Esophagus squamous epithelium (tissue), 5 donors: ENCODE data around the gene SMOC2. TPM values are rescaled to one million over a fixed set of nuclear protein-coding genes. Genes with fewer than 3 reads are reported as not detected.

Source experiments
- DNase-seq: peaks from one replicate; lab custom pipeline; 2025; lab: John Stamatoyannopoulos, UW
- H3K27ac ChIP-seq, 4 donors: fragments of 200-600 bp; sonication (generic); one replicate each; pipeline ENCODE4 v1.5.1; 2016 to 2019; ENCODE audit warnings: mild to moderate bottlenecking in 1 of 4
- H3K27me3 ChIP-seq, 4 donors: fragments of 200-600 bp; sonication (generic); 1 replicate in 3 of 4; 2 replicates in 1 of 4; pipeline versions ENCODE4 v1.5.1 to v1.6.0; 2017 to 2021; ENCODE audit warnings: antibody characterized with exemption in 1 of 4
- H3K36me3 ChIP-seq, 3 donors: fragments of 200-600 bp; sonication (generic); one replicate each; pipeline ENCODE4 v1.5.1; 2016 to 2019
- H3K4me1 ChIP-seq, 3 donors: fragments of 200-600 bp; sonication (generic); one replicate each; pipeline ENCODE4 v1.5.1; 2017 to 2019
- H3K4me3 ChIP-seq, 4 donors: fragments of 200-600 bp; sonication (generic); 1 replicate in 3 of 4; 2 replicates in 1 of 4; pipeline ENCODE4 v1.5.1; 2016 to 2019; ENCODE audit warnings: mild to moderate bottlenecking in 2 of 4, moderate library complexity in 1 of 4
- H3K9me3 ChIP-seq, 3 donors: fragments of 200-600 bp; sonication (generic); one replicate each; pipeline ENCODE4 v1.5.1; 2016 to 2019
- POLR2A ChIP-seq, 4 donors: fragments of 450-650 bp; IDR thresholded peaks; one replicate each; pipeline ENCODE4 v1.6.1; 2017; ENCODE audit warnings: antibody characterized with exemption in 4 of 4, mild to moderate bottlenecking in 4 of 4, moderate library complexity in 3 of 4
- whole genome bisulfite sequencing, 2 donors: methylation state at CpG; one replicate each; pipeline ENCODE4 v1.1.5; 2018; 5-methylcytosine and 5-hydroxymethylcytosine counted together
- intact Hi-C: fragments of 100-400 bp; cut with DNase I; formaldehyde crosslinking; loops from one replicate; pipeline ENCODE4 v1.15.0; 2022
- total RNA-seq, 4 donors: library from RNA; depleted of rRNA; stranded (reverse); fragments of >200 nt; gene quantifications; one replicate each; pipeline ENCODE4 v1.1.0, GENCODE V29; 2016
- TF ChIP-seq, protein P1 (sequence below), 6 experiments: fragments of 450-650 bp in 4 of 6; fragments of 200-600 bp in 2 of 6; sonication (generic) in 2 of 6; IDR thresholded peaks; one replicate each; pipeline ENCODE4 v1.5.1; 2016 to 2019; ENCODE audit warnings: antibody characterized with exemption in 6 of 6, mild to moderate bottlenecking in 4 of 6, moderate library complexity in 4 of 6
- donor health status: DM: yes; HTN: yes; CAD: no.

The SMOC2 gene
- total RNA-seq, 4 donors from 2014 or later, result 1.9 to 35.5 (median 7.1) TPM

DNA sequence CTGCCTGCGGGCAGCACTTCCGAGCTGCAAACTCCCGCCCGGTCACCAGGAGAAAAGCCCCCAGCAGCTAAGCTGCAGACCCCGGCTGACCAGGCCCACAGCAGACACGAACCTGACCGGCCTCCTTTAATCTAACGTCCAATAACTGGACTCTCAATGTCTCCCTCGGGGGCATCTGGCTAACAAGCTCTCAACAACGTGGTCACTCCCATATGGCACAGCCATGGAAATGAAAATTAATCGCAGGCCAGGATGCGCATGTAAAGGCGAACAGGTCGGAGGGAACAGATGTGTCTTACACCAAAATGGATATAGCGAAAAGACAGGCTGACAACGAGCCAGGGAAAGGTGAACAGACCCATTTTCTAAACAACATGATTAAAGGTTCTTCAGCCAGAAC lies 44.4 kb upstream of the SMOC2 start:
- peaks cover 0 to 10% (median 0%) of the 10 kb centered on the region in 4 donors for H3K27me3 ChIP-seq
- no peaks in the 10 kb centered on the region for H3K4me1 ChIP-seq
- intact Hi-C loops, result no loop called here
- DNase-seq, result no peak
- WGBS, 2 donors, result 72 to 79% methylated on average over 12 to 16 of the region's 16 CpGs
- TF ChIP-seq POLR2A (IDR thresholded peaks at IDR 0.05), result no peak
- TF ChIP-seq, protein P1, sequence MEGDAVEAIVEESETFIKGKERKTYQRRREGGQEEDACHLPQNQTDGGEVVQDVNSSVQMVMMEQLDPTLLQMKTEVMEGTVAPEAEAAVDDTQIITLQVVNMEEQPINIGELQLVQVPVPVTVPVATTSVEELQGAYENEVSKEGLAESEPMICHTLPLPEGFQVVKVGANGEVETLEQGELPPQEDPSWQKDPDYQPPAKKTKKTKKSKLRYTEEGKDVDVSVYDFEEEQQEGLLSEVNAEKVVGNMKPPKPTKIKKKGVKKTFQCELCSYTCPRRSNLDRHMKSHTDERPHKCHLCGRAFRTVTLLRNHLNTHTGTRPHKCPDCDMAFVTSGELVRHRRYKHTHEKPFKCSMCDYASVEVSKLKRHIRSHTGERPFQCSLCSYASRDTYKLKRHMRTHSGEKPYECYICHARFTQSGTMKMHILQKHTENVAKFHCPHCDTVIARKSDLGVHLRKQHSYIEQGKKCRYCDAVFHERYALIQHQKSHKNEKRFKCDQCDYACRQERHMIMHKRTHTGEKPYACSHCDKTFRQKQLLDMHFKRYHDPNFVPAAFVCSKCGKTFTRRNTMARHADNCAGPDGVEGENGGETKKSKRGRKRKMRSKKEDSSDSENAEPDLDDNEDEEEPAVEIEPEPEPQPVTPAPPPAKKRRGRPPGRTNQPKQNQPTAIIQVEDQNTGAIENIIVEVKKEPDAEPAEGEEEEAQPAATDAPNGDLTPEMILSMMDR (IDR thresholded peaks at IDR 0.05), result no peak
- no peaks in the 10 kb centered on the region for H3K9me3 ChIP-seq
- no peak overlapping the region for H3K27ac ChIP-seq
- no peak overlapping the region for H3K4me3 ChIP-seq
- H3K36me3 ChIP-seq, result no peaks in the 10 kb centered on the region

GRCh38 chr6:168397012-168397411 lies 44.0 kb upstream of the SMOC2 start:
- DNase-seq, result no peak
- H3K4me3 ChIP-seq, result no peak overlapping the region
- TF ChIP-seq POLR2A (IDR thresholded peaks at IDR 0.05), result no peak
- TF ChIP-seq, protein P1 (IDR thresholded peaks at IDR 0.05), result no peak
- no peaks in the 10 kb centered on the region for H3K9me3 ChIP-seq
- H3K36me3 ChIP-seq, result no peaks in the 10 kb centered on the region
- no peak overlapping the region for H3K27ac ChIP-seq
- H3K27me3 ChIP-seq, result peaks cover 0 to 10% (median 0%) of the 10 kb centered on the region in 4 donors
- intact Hi-C loops, result no loop called here
- H3K4me1 ChIP-seq, result no peaks in the 10 kb centered on the region
- WGBS, 2 donors, result 80 to 86% methylated on average over 5 to 7 of the region's 10 CpGs

GRCh38 chr6:168400037-168400436 lies 40.9 kb upstream of the SMOC2 start:
- H3K27ac ChIP-seq, result no peak overlapping the region
- DNase-seq, result no peak
- no peak overlapping the region for H3K4me3 ChIP-seq
- no peaks in the 10 kb centered on the region for H3K36me3 ChIP-seq
- H3K9me3 ChIP-seq, result no peaks in the 10 kb centered on the region
- 57 to 84% methylated on average over 2 of the region's 2 CpGs for WGBS, 2 donors
- peaks cover 0 to 5% (median 0%) of the 10 kb centered on the region in 4 donors for H3K27me3 ChIP-seq
- intact Hi-C loops, result no loop called here
- no peaks in the 10 kb centered on the region for H3K4me1 ChIP-seq
- no peak for TF ChIP-seq POLR2A (IDR thresholded peaks at IDR 0.05)
- TF ChIP-seq, protein P1 (IDR thresholded peaks at IDR 0.05), result no peak

DNA sequence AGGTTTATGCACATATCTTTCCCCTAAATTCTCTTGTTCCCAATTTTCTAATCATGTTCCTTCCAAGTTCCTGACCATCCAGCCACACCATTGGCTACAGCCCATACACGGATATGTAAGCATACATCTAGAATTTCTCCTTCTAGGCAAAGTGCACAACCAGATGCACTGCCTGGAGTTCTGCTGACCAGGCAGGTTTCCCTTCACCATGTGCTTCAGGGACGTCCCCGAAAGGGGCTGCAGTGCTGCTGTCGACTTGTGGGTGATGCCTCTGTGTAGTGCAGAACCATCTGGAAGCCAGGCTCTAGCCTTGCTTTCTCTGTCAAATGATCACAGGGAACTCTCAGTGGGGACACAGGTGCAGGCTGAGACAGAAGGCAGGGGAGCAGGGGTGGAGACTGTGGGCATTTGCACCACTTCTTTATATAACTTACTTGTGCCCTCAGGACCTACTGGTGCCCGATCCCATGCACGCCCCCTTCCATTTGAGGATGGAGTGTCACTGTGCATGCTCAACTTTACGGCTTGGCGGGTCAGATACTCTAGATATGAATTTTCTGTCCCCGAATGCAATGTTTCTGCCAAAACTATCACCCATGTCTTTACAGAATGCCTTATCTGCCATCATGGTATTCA lies 37.5 kb upstream of the SMOC2 start:
- WGBS, 2 donors, result 81 to 86% methylated on average over 6 to 9 of the region's 9 CpGs
- no peak for DNase-seq
- Histone ChIP-seq H3K27me3 (peaks cover 0 to 5% (median 0%) of the 10 kb centered on the region in 4 donors), H3K4me1 (no peaks in the 10 kb centered on the region), H3K36me3 (no peaks in the 10 kb centered on the region), H3K27ac (no peak overlapping the region), H3K9me3 (no peaks in the 10 kb centered on the region), H3K4me3 (no peak overlapping the region)
- intact Hi-C loops, result no loop called here
- TF ChIP-seq POLR2A (IDR thresholded peaks at IDR 0.05), result no peak

GRCh38 chr6:168404560-168404959 lies 36.4 kb upstream of the SMOC2 start:
- H3K9me3 ChIP-seq, result no peaks in the 10 kb centered on the region
- no CpG with 5 or more reads among the region's 1 CpG for WGBS, 2 donors
- no peak overlapping the region for H3K27ac ChIP-seq
- no peak overlapping the region for H3K4me3 ChIP-seq
- H3K36me3 ChIP-seq, result no peaks in the 10 kb centered on the region
- H3K4me1 ChIP-seq, result no peaks in the 10 kb centered on the region
- no peak for DNase-seq
- H3K27me3 ChIP-seq, result peaks cover 0 to 5% (median 0%) of the 10 kb centered on the region in 4 donors
- TF ChIP-seq, protein P1 (IDR thresholded peaks at IDR 0.05), result no peak
- TF ChIP-seq POLR2A (IDR thresholded peaks at IDR 0.05), result no peak
- intact Hi-C loops, result no loop called here
